ENCODE data around the gene FXYD3. TPM values are rescaled to one million over a fixed set of nuclear protein-coding genes. Genes with fewer than 3 reads are reported as not detected.

The FXYD3 gene
- total and polyA plus RNA-seq, 2 of the 13 experiments (the other 11 are each of a cell fraction or from before 2014, with no cell fraction given): 4.9 TPM; not detected in 1

DNA sequence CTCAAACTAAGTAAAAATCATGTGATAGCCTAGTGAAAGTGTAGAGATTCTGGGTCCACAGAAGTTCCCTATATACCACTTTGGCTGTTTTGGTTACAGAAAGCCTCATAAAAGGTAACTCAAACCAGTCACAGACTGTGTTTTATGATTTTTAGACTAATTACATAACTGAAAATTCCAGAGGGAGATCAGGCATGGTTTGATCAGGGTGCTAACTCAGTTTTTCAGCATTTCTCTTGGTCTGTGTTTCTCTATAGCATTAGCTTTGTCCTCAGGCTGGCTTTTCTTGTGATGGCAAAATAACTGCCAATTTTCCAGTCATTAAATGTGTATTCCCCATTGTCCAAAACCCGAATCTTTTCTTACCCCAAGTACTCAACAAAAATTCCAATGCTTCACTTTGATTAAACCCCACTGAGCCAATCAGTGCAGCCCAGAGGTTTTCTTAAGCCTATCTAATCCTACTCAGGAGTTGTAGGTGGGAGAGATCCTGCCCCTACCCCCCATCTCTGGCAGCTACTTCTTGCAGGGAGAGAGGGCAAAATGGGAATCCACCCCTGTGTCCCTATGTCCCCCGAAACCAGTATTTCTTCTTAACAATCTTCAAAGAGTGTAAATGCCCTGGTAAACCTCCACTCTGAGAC lies 8.6 kb upstream of the FXYD3 start (continued):
- TF ChIP-seq, protein P1, sequence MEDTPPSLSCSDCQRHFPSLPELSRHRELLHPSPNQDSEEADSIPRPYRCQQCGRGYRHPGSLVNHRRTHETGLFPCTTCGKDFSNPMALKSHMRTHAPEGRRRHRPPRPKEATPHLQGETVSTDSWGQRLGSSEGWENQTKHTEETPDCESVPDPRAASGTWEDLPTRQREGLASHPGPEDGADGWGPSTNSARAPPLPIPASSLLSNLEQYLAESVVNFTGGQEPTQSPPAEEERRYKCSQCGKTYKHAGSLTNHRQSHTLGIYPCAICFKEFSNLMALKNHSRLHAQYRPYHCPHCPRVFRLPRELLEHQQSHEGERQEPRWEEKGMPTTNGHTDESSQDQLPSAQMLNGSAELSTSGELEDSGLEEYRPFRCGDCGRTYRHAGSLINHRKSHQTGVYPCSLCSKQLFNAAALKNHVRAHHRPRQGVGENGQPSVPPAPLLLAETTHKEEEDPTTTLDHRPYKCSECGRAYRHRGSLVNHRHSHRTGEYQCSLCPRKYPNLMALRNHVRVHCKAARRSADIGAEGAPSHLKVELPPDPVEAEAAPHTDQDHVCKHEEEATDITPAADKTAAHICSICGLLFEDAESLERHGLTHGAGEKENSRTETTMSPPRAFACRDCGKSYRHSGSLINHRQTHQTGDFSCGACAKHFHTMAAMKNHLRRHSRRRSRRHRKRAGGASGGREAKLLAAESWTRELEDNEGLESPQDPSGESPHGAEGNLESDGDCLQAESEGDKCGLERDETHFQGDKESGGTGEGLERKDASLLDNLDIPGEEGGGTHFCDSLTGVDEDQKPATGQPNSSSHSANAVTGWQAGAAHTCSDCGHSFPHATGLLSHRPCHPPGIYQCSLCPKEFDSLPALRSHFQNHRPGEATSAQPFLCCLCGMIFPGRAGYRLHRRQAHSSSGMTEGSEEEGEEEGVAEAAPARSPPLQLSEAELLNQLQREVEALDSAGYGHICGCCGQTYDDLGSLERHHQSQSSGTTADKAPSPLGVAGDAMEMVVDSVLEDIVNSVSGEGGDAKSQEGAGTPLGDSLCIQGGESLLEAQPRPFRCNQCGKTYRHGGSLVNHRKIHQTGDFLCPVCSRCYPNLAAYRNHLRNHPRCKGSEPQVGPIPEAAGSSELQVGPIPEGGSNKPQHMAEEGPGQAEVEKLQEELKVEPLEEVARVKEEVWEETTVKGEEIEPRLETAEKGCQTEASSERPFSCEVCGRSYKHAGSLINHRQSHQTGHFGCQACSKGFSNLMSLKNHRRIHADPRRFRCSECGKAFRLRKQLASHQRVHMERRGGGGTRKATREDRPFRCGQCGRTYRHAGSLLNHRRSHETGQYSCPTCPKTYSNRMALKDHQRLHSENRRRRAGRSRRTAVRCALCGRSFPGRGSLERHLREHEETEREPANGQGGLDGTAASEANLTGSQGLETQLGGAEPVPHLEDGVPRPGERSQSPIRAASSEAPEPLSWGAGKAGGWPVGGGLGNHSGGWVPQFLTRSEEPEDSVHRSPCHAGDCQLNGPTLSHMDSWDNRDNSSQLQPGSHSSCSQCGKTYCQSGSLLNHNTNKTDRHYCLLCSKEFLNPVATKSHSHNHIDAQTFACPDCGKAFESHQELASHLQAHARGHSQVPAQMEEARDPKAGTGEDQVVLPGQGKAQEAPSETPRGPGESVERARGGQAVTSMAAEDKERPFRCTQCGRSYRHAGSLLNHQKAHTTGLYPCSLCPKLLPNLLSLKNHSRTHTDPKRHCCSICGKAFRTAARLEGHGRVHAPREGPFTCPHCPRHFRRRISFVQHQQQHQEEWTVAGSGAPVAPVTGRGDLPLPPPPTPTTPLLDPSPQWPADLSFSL (CRISPR knock-in tag; IDR thresholded peaks at IDR 0.05): 0 out of 2 replicates have a peak, but pooled peaks have one; percentile 35
- no peak for TF ChIP-seq GFI1 (CRISPR knock-in tag; IDR thresholded peaks at IDR 0.05; ENCODE audit: borderline replicate concordance)
- TF ChIP-seq ZNF225 (CRISPR knock-in tag; IDR thresholded peaks at IDR 0.05): no peak
- no peak for TF ChIP-seq KDM4B (CRISPR knock-in tag; IDR thresholded peaks at IDR 0.05)
- TF ChIP-seq ZNF430 (CRISPR knock-in tag; IDR thresholded peaks at IDR 0.05): no peak
- no peak for TF ChIP-seq ZNF768 (CRISPR knock-in tag; IDR thresholded peaks at IDR 0.05)
- no peak for TF ChIP-seq NKX3-1 (CRISPR knock-in tag; IDR thresholded peaks at IDR 0.05)
- TF ChIP-seq GATAD2A (CRISPR knock-in tag; IDR thresholded peaks at IDR 0.05): no peak
- TF ChIP-seq, protein P2, sequence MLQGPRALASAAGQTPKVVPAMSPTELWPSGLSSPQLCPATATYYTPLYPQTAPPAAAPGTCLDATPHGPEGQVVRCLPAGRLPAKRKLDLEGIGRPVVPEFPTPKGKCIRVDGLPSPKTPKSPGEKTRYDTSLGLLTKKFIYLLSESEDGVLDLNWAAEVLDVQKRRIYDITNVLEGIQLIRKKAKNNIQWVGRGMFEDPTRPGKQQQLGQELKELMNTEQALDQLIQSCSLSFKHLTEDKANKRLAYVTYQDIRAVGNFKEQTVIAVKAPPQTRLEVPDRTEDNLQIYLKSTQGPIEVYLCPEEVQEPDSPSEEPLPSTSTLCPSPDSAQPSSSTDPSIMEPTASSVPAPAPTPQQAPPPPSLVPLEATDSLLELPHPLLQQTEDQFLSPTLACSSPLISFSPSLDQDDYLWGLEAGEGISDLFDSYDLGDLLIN (CRISPR knock-in tag; IDR thresholded peaks at IDR 0.05; ENCODE audit: borderline replicate concordance): no peak
- no peak for TF ChIP-seq ZNF232 (CRISPR knock-in tag; IDR thresholded peaks at IDR 0.05; ENCODE audit: borderline replicate concordance)
- peak; percentile 100 for TF ChIP-seq ZNF329 (CRISPR knock-in tag; IDR thresholded peaks at IDR 0.05; ENCODE audit: low read depth)
- TF ChIP-seq, protein P3, sequence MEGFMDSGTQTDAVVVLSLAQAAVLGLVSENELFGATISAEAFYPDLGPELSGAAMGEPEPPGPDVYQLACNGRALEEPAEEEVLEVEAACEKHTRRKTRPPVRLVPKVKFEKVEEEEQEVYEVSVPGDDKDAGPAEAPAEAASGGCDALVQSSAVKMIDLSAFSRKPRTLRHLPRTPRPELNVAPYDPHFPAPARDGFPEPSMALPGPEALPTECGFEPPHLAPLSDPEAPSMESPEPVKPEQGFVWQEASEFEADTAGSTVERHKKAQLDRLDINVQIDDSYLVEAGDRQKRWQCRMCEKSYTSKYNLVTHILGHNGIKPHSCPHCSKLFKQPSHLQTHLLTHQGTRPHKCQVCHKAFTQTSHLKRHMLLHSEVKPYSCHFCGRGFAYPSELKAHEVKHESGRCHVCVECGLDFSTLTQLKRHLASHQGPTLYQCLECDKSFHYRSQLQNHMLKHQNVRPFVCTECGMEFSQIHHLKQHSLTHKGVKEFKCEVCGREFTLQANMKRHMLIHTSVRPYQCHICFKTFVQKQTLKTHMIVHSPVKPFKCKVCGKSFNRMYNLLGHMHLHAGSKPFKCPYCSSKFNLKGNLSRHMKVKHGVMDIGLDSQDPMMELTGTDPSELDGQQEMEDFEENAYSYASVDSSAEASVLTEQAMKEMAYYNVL (CRISPR knock-in tag; IDR thresholded peaks at IDR 0.05; ENCODE audit: borderline replicate concordance): no peak
- TF ChIP-seq, protein P4, sequence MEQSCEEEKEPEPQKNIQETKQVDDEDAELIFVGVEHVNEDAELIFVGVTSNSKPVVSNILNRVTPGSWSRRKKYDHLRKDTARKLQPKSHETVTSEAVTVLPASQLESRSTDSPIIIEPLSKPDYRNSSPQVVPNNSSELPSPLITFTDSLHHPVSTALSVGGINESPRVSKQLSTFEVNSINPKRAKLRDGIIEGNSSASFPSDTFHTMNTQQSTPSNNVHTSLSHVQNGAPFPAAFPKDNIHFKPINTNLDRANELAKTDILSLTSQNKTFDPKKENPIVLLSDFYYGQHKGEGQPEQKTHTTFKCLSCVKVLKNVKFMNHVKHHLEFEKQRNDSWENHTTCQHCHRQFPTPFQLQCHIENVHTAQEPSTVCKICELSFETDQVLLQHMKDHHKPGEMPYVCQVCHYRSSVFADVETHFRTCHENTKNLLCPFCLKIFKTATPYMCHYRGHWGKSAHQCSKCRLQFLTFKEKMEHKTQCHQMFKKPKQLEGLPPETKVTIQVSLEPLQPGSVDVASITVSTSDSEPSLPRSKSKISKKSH (CRISPR knock-in tag; IDR thresholded peaks at IDR 0.05; ENCODE audit: borderline replicate concordance): no peak
- no peak for TF ChIP-seq ZNF350 (CRISPR knock-in tag; IDR thresholded peaks at IDR 0.05; ENCODE audit: borderline replicate concordance, low read depth)
